ENCODE measurements around the gene OR10V1. TPM values are rescaled to one million over a fixed set of nuclear protein-coding genes. Genes with fewer than 3 reads are reported as not detected.

The OR10V1 gene
- total RNA-seq, 1 donor from 2014 or later: not detected

DNA sequence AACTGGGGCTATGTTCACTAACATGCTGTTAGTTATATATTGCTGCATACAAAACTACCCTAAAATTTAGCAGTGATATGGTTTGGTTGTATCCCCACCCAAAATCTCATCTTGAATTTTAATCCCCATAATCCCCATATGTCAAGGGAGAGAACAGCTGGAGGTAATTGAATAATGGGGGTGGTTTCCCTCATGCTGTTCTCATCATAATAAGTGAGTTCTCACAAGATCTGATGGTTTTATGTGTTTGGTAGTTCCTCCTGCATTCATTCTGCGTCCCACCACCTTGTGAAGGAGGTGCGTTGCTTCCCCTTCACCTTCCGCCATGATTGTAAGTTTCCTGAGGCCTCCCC, 34.9 kb downstream of the OR10V1 start:
- H3K4me3 ChIP-seq: no peak overlapping the region
- H3K27ac ChIP-seq: no peak overlapping the region
- no peaks in the 10 kb centered on the region for H3K27me3 ChIP-seq
- H3K36me3 ChIP-seq: no peaks in the 10 kb centered on the region
- TF ChIP-seq, protein P1, sequence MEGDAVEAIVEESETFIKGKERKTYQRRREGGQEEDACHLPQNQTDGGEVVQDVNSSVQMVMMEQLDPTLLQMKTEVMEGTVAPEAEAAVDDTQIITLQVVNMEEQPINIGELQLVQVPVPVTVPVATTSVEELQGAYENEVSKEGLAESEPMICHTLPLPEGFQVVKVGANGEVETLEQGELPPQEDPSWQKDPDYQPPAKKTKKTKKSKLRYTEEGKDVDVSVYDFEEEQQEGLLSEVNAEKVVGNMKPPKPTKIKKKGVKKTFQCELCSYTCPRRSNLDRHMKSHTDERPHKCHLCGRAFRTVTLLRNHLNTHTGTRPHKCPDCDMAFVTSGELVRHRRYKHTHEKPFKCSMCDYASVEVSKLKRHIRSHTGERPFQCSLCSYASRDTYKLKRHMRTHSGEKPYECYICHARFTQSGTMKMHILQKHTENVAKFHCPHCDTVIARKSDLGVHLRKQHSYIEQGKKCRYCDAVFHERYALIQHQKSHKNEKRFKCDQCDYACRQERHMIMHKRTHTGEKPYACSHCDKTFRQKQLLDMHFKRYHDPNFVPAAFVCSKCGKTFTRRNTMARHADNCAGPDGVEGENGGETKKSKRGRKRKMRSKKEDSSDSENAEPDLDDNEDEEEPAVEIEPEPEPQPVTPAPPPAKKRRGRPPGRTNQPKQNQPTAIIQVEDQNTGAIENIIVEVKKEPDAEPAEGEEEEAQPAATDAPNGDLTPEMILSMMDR (IDR thresholded peaks at IDR 0.05): no peak
- no peaks in the 10 kb centered on the region for H3K4me1 ChIP-seq
- no peaks in the 10 kb centered on the region for H3K9me3 ChIP-seq
- intact Hi-C loops (cut with DNase I): no loop called here
- no peak for DNase-seq (ENCODE audit: low spot score in 2 of 2)

DNA sequence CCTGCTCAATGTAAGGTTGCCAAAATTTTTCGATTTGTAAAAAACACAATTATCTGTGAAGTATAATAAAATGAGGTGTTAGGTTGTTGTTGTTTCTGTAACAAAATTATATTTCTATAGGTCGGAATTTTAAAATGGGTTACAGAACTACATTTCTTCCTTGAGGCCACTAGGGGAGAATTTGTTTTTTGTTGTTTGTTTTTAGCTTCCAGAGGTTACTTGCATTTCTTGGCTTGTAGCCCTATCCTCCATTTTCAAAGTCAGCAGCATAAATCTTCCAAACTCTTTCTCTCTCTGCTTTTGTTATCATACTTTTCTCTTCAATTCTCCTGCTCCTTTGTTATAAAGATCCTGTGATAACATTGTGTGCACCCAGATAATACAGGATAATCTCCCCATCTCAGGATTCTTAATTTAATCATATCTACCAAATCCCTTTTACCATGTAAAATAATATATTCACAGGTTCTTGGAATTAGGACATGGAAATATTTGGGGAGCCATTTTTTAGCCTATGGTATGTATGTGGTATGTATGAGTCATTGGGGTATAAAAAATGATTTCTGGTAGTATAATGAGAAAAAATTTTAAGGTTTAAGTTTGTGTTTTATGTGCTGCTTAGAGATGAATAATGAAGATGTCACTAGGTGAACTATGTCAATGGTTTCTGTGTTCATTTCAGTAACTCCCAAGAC, 35.4 kb downstream of the OR10V1 start:
- TF ChIP-seq, protein P1 (IDR thresholded peaks at IDR 0.05): no peak
- Histone ChIP-seq H3K4me1 (no peaks in the 10 kb centered on the region), H3K4me3 (no peak overlapping the region), H3K27me3 (no peaks in the 10 kb centered on the region), H3K9me3 (no peaks in the 10 kb centered on the region), H3K36me3 (no peaks in the 10 kb centered on the region), H3K27ac (no peak overlapping the region)
- no peak for DNase-seq (ENCODE audit: low spot score in 2 of 2)
- intact Hi-C loops (cut with DNase I): no loop called here

DNA sequence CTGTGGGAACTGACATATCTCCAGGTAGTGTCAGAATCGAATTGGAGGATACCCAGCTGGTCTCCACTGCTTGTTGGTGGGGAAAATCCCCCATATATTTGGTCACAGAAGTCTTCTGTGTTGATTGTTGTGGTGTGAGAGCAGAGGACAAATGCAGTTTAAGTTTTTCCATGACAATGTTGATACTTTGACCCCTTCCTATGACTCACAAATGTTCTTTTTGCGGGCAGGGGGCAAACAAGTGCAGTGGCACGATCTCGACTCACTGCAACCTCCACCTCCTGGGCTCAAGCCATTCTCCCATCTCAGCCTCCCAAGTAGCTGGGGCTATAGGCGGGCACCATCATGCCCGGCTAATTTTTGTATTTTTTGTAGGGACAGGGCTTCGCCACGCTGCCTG, 37.4 kb downstream of the OR10V1 start:
- Histone ChIP-seq H3K4me1 (no peaks in the 10 kb centered on the region), H3K36me3 (no peaks in the 10 kb centered on the region), H3K27me3 (no peaks in the 10 kb centered on the region), H3K9me3 (no peaks in the 10 kb centered on the region), H3K27ac (no peak overlapping the region), H3K4me3 (no peak overlapping the region)
- TF ChIP-seq, protein P1 (IDR thresholded peaks at IDR 0.05): no peak
- DNase-seq (ENCODE audit: low spot score in 2 of 2): no peak
- intact Hi-C loops (cut with DNase I): no loop called here

DNA sequence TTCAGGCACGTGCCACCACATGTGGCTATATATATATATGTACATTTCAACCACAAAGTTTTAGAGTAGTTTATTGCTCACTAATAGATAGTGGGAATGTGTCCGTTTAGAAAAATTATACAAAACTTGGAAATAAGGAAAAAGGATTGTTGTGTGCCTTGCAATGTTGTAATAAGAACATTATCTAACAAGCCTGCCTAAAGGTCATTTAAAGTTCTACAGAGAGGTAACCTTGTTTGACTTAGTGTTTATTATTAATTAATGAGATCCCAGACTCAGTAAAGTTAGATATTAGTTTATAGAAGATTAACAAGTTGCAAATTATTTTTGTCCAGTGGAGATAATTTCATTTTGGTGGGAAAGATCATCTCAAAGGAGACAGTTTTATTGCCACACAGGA, 39.4 kb downstream of the OR10V1 start:
- Histone ChIP-seq H3K4me1 (peaks cover 0 to 10% of the 10 kb centered on the region in 2 donors), H3K36me3 (no peaks in the 10 kb centered on the region), H3K27me3 (no peaks in the 10 kb centered on the region), H3K9me3 (no peaks in the 10 kb centered on the region), H3K4me3 (no peak overlapping the region), H3K27ac (no peak overlapping the region)
- TF ChIP-seq, protein P1 (IDR thresholded peaks at IDR 0.05): no peak
- intact Hi-C loops (cut with DNase I): no loop called here
- no peak for DNase-seq (ENCODE audit: low spot score in 2 of 2)

DNA sequence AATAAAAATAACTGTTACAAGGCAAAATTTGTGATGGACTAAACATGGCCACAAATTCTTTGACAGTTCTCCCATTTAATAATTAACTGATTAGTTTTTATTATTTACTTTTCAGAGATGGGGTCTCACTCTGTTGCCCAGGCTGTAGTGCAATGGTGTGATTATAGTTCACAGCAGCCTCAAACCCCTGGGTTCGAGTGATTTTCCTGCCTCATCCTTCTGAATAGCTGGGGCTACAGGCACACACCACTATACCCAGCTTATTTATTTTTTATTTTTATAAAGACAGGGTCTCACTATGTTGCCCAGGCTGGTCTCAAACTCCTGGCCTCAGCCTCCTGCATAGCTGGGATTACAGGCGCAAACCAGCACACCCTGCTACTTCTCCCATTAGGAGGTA, 40.4 kb downstream of the OR10V1 start:
- H3K4me3 ChIP-seq: no peak overlapping the region
- H3K36me3 ChIP-seq: no peaks in the 10 kb centered on the region
- H3K9me3 ChIP-seq: no peaks in the 10 kb centered on the region
- DNase-seq (ENCODE audit: low spot score in 2 of 2): no peak
- intact Hi-C loops (cut with DNase I): no loop called here
- TF ChIP-seq, protein P1 (IDR thresholded peaks at IDR 0.05): no peak
- H3K4me1 ChIP-seq: peaks cover 0 to 10% of the 10 kb centered on the region in 2 donors
- H3K27me3 ChIP-seq: no peaks in the 10 kb centered on the region
- H3K27ac ChIP-seq: no peak overlapping the region

DNA sequence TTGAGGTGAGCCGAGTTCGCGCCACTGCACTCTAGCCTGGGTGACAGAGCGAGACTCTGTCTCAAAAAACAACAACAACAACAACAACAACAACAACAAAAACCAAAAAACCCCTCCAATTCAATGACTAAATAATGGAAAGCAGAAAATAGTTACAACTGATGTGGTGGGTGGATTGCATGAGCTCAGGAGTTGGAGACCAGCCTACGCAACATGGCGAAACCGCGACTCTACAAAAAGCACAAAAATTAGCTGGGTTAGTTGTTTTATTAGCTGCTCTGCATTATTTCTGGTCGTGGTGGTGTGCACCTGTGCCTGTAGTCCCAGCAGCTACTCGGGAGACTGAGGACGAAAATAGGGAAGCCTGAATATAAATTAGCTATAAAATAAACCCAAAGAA, 42.2 kb downstream of the OR10V1 start:
- H3K27me3 ChIP-seq: no peaks in the 10 kb centered on the region
- no peak overlapping the region for H3K27ac ChIP-seq
- peaks cover 0 to 20% of the 10 kb centered on the region in 2 donors for H3K4me1 ChIP-seq
- DNase-seq (ENCODE audit: low spot score in 2 of 2): no peak
- intact Hi-C loops (cut with DNase I): no loop called here
- no peaks in the 10 kb centered on the region for H3K9me3 ChIP-seq
- H3K4me3 ChIP-seq: no peak overlapping the region
- peaks cover 0 to under 1% of the 10 kb centered on the region in 2 donors for H3K36me3 ChIP-seq
- TF ChIP-seq, protein P1 (IDR thresholded peaks at IDR 0.05): no peak
